Choroid plexus epithelial cell (primary cell): ENCODE data around the gene CRTC1.
A peak's percentile ranks its signal among the peaks of the same experiment; 100 is the strongest.

Experiments
- DNase-seq: peaks from one replicate; pipeline ENCODE4 v3.0.0-alpha.2; 2010; ENCODE audit warnings: low read depth
- H3K4me3 ChIP-seq: 2 replicates; pipeline ENCODE4 v1.5.1; 2011; ENCODE audit warnings: low read depth, mild to moderate bottlenecking, control low read depth, low read length, moderate library complexity
- TF ChIP-seq, protein P1 (sequence below): conservative IDR thresholded peaks from 2 replicates; pipeline ENCODE4 v1.5.1; 2011; ENCODE audit warnings: low read depth, mild to moderate bottlenecking, control low read depth, inconsistent platforms, low read length, moderate library complexity

Gene CRTC1

DNA sequence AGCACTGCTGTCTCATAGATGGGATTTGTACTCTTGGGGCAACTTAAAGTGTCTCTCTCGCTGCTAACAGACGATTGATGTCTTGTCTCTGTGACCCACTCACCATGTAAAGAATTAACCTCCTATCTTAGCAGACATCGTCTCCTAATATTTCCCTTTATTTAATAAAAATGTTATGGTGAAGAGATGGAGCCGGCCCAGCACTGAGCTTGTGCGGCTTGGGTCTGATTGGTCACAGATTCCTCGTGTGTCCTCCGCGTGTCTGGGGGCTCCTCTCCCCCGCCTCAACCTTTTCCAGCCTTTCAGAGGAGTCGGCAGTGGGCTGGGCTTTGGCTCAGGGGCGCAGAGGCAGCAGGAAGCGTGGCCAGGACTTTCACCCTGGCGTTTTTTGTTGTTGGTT is 13.2 kb upstream of the CRTC1 start:
- DNase-seq, result no peak
- no peak overlapping the region for H3K4me3 ChIP-seq
- TF ChIP-seq, protein P1, sequence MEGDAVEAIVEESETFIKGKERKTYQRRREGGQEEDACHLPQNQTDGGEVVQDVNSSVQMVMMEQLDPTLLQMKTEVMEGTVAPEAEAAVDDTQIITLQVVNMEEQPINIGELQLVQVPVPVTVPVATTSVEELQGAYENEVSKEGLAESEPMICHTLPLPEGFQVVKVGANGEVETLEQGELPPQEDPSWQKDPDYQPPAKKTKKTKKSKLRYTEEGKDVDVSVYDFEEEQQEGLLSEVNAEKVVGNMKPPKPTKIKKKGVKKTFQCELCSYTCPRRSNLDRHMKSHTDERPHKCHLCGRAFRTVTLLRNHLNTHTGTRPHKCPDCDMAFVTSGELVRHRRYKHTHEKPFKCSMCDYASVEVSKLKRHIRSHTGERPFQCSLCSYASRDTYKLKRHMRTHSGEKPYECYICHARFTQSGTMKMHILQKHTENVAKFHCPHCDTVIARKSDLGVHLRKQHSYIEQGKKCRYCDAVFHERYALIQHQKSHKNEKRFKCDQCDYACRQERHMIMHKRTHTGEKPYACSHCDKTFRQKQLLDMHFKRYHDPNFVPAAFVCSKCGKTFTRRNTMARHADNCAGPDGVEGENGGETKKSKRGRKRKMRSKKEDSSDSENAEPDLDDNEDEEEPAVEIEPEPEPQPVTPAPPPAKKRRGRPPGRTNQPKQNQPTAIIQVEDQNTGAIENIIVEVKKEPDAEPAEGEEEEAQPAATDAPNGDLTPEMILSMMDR, result no peak

DNA sequence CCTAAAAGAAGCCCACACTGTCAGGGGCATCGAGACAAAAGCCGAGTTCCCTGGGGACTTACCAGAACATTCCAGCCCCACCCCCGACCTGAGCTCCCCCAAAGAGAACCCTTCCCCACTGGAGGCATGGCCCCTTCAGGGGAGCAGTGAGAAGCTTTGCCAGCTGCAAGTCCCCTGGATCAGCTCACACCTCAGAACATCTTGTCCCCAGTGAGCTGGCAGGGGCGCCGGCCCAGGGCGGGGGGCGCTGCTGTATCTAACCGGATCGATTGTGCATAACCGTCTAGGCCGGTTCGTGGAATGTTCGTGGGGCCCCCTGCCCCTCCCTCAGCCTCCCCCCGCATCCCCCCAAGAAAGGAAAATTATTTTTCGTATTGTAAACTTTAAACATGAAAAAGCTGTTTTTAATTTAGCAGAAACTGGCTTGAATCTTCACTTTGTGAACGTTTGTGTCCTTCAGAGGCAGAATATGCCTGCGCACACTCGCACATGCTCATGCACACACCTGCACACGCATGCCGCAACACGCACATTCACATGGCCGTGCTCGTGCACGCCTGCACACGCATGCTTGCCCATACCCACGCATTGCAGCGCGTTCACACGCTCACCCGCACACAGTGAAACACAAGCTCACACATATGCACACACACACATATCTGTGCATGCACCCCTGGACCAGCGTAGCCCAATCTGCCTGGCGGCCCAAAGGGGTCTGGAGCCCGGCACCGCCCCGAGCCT is 12.0 kb upstream of the CRTC1 start:
- TF ChIP-seq, protein P1, result no peak
- no peak for DNase-seq

DNA sequence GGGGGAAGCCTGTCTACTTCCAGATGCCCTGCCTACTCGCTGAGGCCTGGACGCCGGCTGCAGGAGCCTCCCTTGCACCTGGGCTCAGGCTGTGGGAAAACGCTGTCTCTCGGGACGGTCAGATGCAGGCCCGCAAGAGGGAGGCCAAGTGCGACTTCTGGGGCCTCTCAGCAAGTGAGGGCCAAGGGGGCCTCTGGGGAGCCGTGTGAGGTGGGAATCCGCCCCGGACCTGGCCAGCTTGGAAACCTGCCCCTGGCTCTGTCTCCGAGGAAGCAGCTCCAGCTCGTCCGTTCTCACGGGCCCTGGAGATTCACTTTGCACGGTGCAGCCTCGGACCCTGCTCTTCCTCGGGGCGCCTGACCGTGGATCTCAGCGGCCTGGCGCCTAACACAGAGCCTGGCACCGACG is 11.4 kb upstream of the CRTC1 start:
- DNase-seq, result no peak
- H3K4me3 ChIP-seq, result no peak overlapping the region
- TF ChIP-seq, protein P1, result no peak

More for the DNA sequence above, 12.0 kb upstream of the CRTC1 start:
- no peak overlapping the region for H3K4me3 ChIP-seq

DNA sequence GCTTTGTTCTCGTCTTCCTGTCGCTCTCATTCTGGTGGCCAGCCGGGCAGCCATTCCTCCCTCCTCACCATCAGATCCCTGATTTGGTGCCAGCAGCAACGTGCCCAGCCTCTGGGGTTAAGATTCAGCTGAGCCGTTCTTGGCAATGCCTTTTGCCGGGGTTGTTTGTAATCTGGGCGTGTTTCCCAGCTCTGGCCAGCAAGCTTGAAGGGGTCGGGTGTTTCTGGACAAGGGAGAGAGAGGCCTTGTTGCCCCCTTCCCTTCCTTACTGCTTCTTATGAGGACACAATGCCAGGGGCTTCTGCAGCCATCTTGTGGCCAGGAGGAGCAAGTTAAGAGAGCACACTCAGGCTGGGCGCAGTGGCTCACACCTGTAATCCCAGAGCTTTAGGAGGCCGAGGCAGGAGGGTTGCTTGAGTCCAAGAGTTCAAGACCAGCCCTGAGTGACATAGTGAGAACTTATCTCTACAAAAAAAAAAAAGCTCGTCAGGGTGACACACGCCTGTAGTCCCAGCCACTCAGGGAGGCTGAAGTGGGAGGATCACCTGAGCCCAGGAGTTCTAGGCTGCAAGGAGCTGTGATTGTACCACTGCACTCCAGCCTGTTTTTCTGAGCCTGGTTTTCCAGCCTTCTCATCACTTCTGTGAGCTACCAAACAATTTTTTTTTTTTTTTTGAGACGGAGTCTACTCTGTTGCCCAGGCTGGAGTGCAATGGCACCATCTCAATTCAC is 10.7 kb upstream of the CRTC1 start:
- peak; percentile 49 for DNase-seq
- TF ChIP-seq, protein P1, result peak; percentile 50
- no peak overlapping the region for H3K4me3 ChIP-seq

DNA sequence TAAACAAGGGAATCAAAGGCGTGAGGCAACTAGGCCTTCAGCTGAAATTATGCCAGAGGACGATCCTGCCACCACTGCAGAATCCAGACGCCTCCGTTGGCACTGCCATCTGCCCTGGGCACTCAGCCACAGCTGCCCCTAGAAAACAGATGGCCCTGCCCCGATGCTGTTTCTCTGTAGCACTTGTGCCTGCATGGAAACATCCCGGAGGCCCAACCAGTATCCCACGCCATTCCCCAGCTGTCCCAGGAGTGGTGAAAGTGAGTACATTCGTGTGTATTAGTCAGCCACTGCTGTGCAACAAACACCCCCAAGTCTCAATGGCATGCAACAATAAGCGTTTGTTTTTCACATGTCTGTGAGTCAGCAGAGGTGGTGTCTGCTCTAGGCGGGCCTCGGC is 8.9 kb upstream of the CRTC1 start:
- TF ChIP-seq, protein P1, result no peak
- H3K4me3 ChIP-seq, result no peak overlapping the region
- DNase-seq, result no peak

DNA sequence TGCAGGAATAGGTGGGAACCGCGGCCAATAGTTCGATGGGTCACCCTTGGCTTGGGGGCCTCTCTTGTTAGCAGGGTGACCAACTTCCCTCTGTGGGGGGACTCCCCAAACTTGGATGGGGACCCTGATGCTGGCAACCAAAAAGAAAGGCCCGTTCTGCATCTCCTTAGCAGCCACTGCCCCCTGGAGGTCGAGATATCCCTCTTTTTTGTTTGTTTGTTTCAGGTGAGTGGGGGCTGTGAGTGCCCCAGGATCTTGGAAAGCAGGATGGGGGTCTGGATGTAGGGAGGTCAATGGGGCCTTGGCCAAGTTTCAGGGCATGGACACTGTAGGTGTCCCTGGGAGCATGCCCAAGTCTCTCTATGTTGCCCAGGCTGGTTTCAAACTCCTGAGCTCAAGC is 7.7 kb upstream of the CRTC1 start:
- DNase-seq, result peak; percentile 37
- TF ChIP-seq, protein P1, result peak; percentile 75
- H3K4me3 ChIP-seq, result no peak overlapping the region
